Bladder microvascular endothelial cell (primary cell): ENCODE data around the gene BTBD1. TPM values are rescaled to one million over a fixed set of nuclear protein-coding genes. Genes with fewer than 3 reads are reported as not detected.

ENCODE experiments used
- total RNA-seq: library from RNA; depleted of rRNA; stranded (reverse); fragments of >200 nt; gene quantifications from 2 replicates; pipeline ENCODE4 v1.2.3, GENCODE V29; 2014

The BTBD1 gene
- 68.6 and 111 TPM in 2 replicates for total RNA-seq

DNA sequence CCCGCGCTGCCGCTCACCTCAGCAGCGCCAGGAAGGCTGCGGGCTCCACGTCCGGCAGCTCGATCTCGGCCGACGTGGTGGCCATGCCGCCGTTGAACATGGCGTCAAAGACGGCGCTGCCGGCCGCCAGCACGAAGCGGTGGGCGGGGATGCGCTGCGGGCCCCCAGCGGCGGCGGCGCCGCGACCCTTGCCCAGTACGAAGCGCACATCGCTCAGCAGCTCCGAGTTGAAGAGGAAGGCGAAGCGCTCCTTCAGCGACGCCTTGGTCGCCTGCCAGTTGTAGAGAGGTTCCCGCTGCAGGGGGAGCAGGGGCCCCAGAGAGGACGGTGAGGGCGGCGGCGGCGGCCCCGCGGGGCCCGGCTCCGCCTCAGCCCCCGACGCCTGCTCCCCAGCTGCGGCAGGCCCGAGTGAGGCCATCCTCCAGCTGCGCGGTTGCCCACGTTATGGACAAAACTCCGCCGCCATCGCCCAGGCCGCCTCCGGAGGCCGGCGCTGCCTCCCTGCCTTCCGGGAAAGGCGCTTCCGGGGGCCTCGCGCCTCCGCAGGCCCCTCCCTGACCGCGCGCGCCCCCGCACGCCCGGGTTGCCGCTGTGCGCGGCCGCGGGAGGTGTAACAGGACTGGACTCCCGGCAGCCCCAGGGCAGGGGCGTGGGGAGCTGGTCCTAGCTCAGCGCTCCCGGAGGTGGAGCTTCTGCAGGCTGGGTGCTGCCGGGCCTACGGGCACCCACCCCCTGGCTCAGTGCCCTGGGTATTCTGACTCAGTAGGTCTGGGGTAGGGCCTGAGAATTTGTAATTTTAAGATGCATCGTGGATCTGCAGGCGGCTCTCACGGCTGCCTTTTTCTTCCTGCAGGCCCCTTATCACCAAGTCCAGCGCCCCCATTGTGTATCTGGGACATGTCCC, at the start of gene BTBD1:
BTBD1 (minus strand) TSS at position 519 of the 904 bp plus-strand sequence; CDS start at position 418, 101 bp downstream.

GRCh38 chr15:83106994-83107840, 40.2 kb upstream of the BTBD1 start, which contains the start of gene TM6SF1:
TM6SF1 (plus strand) TSS chr15:83107645; CDS start chr15:83107681, 36 bp downstream.

DNA sequence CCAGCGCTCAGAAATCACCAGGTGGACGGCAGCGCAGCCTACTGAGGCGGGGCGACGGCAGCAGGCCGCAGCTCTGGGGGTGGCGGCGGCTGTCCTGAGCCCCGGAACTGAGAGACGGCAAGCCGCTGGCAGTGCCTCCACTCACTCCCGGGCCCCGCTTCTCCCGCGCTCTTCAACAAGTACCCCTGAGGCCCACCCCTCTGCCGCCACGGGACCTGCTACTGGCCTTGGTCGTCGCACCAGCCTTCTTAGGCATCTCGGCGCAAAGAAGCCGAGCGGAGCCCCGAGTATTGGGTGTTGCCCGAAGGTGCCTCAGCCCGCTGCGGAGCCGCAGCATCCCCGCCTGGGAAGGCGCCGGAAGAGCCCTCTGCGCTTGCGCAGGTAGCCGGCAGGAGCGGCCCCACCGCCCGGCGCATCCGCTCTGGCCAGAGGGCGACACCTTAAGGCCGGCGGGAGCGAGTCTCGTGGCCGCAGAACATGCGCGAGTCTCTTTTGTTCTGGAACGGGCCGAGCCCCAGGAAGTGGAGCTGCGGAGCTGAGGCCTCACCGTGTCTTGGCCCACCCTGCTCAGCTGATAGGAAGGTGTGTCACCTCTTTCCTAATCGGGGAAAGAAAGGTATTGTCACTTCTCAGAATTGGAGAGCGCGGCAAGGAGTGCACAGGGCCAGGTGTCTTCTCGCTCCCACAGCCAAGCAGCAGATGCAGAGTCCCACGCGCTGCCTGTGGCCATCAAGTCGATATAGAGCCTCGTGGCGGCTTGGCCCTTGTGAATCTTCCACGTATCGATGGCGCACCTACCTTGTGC, 55.6 kb downstream of the BTBD1 start, which contains the start of gene C15orf40:
C15orf40 (minus strand) TSS at position 369 of the 805 bp plus-strand sequence; CDS start at position 337, 32 bp downstream.

DNA sequence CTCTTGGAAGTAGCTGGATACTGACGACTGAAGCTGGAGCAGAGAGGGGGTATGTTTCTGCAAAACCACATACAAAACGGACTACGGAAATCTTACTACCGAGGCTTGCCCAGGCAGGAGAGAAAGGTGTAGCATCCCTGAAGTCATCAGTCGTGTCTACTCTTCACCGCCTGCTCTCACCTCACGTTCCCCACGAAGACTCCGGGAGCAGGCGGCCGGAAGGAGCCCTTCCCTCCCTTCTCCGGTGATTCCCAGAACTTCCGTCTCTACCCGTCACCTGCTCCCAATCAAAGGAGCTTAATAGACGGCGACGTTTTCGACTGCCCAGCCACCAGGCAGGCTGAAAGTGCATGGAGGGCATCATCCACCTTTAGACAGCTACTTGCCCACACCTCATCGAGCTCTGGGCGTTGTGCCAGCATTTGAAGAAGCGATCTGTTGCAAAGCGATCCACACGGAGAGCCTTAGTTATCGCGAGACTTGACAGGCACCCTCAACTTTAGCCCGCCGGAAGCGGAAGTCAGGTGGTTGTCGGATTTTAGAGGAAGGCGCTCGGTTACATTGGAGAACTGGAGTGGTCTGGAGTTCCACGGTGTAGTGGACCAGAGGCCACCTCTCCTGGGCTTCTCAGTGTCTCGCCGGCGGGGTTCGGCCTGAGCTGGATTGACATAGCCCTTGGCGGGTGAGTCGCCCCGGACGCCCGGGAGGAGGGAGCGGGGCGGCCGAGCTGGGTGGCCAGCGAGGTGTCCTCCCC, 81.2 kb downstream of the BTBD1 start, which contains the start of gene RAMAC:
RAMAC (plus strand) TSS at position 523 of the 754 bp plus-strand sequence. CDS start 2,809 bp downstream, outside the sequence.

Other genes starting within 250 kb of the BTBD1 start
- 0.38 and 0.49 TPM in 2 replicates for gene HOMER2, start 114.5 kb downstream of the BTBD1 start, total RNA-seq
- gene RAMAC, start 81.0 kb downstream of the BTBD1 start, total RNA-seq: 19.6 and 27.8 TPM in 2 replicates
- 6.5 and 10.1 TPM in 2 replicates for gene C15orf40, start 55.6 kb downstream of the BTBD1 start, total RNA-seq
- 19.6 and 70.5 TPM in 2 replicates for gene TM6SF1, start 40.4 kb upstream of the BTBD1 start, total RNA-seq
- gene HDGFL3, start 140.6 kb upstream of the BTBD1 start, total RNA-seq: 30.9 and 108 TPM in 2 replicates
- gene BNC1, start 217.4 kb upstream of the BTBD1 start, total RNA-seq: 0.49 and 9.9 TPM in 2 replicates